GM18517 (cell line): ENCODE results near the gene AVL9.
"Not testable (repeated sequence)": the region's sequence is repeated elsewhere in the genome, so short reads cannot be mapped to it uniquely, and the experiment has no call there.

Experiments
- ATAC-seq: cut with Tn5 transposase; IDR thresholded peaks from one replicate; pipeline ENCODE4 v1.9.1; 2021; ENCODE audit warnings: mild to moderate bottlenecking, moderate library complexity; ENCODE audit not compliant: unreplicated experiment

The AVL9 gene

DNA sequence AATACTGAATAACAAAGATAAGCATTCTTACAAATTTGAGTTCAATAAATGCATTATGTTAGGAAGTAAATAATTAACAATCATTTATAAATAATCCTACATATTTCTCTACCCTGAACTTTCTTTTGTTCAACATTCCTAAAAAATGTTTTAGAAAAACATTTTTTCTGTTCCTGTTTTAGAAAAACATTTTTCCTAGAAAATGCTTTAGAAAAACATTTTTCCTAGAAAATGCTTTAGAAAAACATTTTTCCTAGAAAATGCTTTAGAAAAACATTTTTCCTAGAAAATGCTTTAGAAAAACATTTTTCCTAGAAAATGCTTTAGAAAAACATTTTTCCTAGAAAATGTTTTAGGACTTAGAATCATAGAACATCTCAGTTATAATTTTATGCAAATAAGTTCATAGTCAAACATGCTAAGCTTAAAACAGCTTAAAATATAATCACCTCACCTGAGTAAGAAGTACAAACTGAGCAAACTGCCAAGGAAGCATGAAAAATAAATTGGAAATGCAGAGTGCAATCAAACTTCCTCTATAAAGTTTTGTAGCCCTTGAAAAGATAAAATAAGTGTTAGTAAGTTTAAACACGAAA lies 139.6 kb downstream of the AVL9 start:
- ATAC-seq = not testable (repeated sequence)

DNA sequence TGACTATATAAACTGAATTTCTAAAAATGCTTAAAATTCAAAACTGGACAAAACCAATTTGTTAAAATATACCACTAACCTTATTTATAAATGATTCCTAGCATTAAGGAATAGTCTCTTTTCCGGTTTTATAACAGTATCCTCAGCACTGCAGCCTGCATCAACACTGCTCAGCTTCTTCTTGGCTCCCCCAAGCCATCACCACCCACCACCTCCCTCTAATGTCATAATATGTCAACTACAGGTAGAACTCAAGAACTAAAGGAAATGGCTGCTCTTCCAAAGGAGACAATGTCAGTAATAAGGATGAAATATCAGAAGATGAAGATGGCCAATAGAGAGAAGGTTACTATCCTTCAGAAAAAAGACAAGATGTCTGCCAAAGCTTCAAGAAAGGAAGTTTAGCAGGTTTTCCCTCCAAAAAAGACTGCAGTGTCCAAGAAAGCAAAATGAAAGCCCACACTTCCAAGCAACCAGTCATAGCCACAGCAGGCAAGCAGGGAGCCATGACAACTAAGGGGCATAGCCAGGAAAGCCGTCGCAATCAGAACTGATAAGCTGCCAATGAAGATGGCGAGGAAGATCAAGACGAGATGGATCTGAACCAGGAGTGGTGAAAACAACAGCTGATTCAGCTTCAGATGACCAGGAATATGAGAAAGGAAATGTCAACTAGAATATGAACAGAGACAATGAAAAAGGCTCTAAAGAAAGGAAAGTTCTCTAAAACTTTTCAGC lies 141.6 kb downstream of the AVL9 start:
- not testable (repeated sequence) for ATAC-seq

DNA sequence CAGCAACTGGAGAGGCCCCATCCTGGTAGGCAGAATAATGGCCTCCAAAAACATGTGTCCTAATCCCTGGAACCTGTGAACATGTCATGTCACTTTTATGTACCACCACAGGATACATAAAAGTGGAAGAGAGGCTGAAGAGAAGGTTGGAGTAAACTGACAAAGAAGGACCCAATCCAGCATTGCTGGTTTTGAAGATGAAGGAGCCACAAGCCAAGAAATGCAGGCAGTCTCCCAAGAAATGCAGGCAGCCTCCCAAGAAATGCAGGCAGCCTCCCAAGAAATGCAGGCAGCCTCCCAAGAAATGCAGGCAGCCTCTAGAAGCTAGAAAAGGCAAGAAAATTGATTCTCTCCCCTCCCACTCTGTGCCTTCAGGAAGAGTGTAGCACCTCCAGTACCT lies 142.3 kb downstream of the AVL9 start:
- not testable (repeated sequence) for ATAC-seq
